Urinary bladder (tissue), 4 donors: Measurements from ENCODE around the gene UBE2QL1. TPM values are rescaled to one million over a fixed set of nuclear protein-coding genes. Genes with fewer than 3 reads are reported as not detected.
"Not testable (repeated sequence)": the region's sequence is repeated elsewhere in the genome, so short reads cannot be mapped to it uniquely, and the experiment has no call there.

Source experiments
- DNase-seq: peaks from one replicate; pipeline ENCODE4 v3.0.0-alpha.2; 2015; ENCODE audit errors: extremely low spot score
- H3K27ac ChIP-seq: one replicate; pipeline ENCODE4 v1.5.1; 2013; ENCODE audit warnings: low read depth, mild to moderate bottlenecking, moderate library complexity
- H3K36me3 ChIP-seq: one replicate; pipeline ENCODE4 v1.6.1; 2013; ENCODE audit warnings: mild to moderate bottlenecking, moderate library complexity; ENCODE audit not compliant: insufficient read depth
- H3K4me1 ChIP-seq: one replicate; pipeline ENCODE4 v1.6.1; 2013; ENCODE audit warnings: mild to moderate bottlenecking, moderate library complexity; ENCODE audit not compliant: insufficient read depth
- H3K4me3 ChIP-seq: one replicate; pipeline ENCODE4 v1.5.1; 2013; ENCODE audit warnings: low read depth, low read length
- WGBS: extraction: QIAGEN DNeasy Blood & Tissue Kit; methylation state at CpG from one replicate; pipeline ENCODE4 v1.1.7; 2013; 5-methylcytosine and 5-hydroxymethylcytosine counted together
- polyA plus RNA-seq: library from polyadenylated mRNA; stranded (reverse); fragments of 200-250 nt; gene quantifications from one replicate; pipeline ENCODE4 v1.2.3, GENCODE V29; 2013
- total RNA-seq: library from RNA; depleted of rRNA; stranded (reverse); fragments of >200 nt; gene quantifications from one replicate; pipeline ENCODE4 v1.2.3, GENCODE V29; 2014
- donor health status: healthy with polysubstance abuse.
- donor health status: healthy.

The UBE2QL1 gene
- total and polyA plus RNA-seq, 2 donors: 0.46 to 0.48 TPM

- 93% methylated on average over 4 of the region's 4 CpGs for WGBS
- DNase-seq: no peak
- Histone ChIP-seq H3K4me3 (no peak overlapping the region), H3K36me3 (no peaks in the 10 kb centered on the region), H3K27ac (no peak overlapping the region), H3K4me1 (no peaks in the 10 kb centered on the region)
Observed at GRCh38 chr5:6510973-6511372, 62.3 kb downstream of the UBE2QL1 start.

- not testable (repeated sequence) for H3K36me3 ChIP-seq, DNase-seq, H3K4me3 ChIP-seq, H3K27ac ChIP-seq, H3K4me1 ChIP-seq
- WGBS: 49% methylated on average over 5 of the region's 5 CpGs
Observed at GRCh38 chr5:6515812-6516211, 67.2 kb downstream of the UBE2QL1 start.

- WGBS: 48% methylated on average over 4 of the region's 4 CpGs
- Histone ChIP-seq H3K4me3 (no peak overlapping the region), H3K36me3 (no peaks in the 10 kb centered on the region), H3K27ac (no peak overlapping the region), H3K4me1 (no peaks in the 10 kb centered on the region)
- DNase-seq: no peak
Observed at GRCh38 chr5:6516823-6517222, 68.2 kb downstream of the UBE2QL1 start.

- no peaks in the 10 kb centered on the region for H3K4me1 ChIP-seq
- H3K36me3 ChIP-seq: no peaks in the 10 kb centered on the region
- 62% methylated on average over 6 of the region's 6 CpGs for WGBS
- no peak overlapping the region for H3K4me3 ChIP-seq
- no peak for DNase-seq
- no peak overlapping the region for H3K27ac ChIP-seq
Observed at GRCh38 chr5:6517510-6517909, 68.9 kb downstream of the UBE2QL1 start.

GRCh38 chr5:6518298-6519057 lies 69.8 kb downstream of the UBE2QL1 start:
- Histone ChIP-seq H3K36me3 (no peaks in the 10 kb centered on the region), H3K27ac (no peak overlapping the region), H3K4me3 (no peak overlapping the region), H3K4me1 (no peaks in the 10 kb centered on the region)
- WGBS: 75% methylated on average over 9 of the region's 9 CpGs
- no peak for DNase-seq

- no peaks in the 10 kb centered on the region for H3K36me3 ChIP-seq
- H3K4me1 ChIP-seq: no peaks in the 10 kb centered on the region
- 91% methylated on average over 5 of the region's 5 CpGs for WGBS
- no peak overlapping the region for H3K4me3 ChIP-seq
- no peak for DNase-seq
- H3K27ac ChIP-seq: no peak overlapping the region
Observed at GRCh38 chr5:6520201-6520600, 71.5 kb downstream of the UBE2QL1 start.

- DNase-seq: no peak
- WGBS: 84% methylated on average over 16 of the region's 16 CpGs
- no peaks in the 10 kb centered on the region for H3K36me3 ChIP-seq
- no peaks in the 10 kb centered on the region for H3K4me1 ChIP-seq
- no peak overlapping the region for H3K4me3 ChIP-seq
- H3K27ac ChIP-seq: no peak overlapping the region
Observed at GRCh38 chr5:6522331-6522730, 73.7 kb downstream of the UBE2QL1 start.

GRCh38 chr5:6522923-6523322 lies 74.3 kb downstream of the UBE2QL1 start:
- Histone ChIP-seq H3K27ac (no peak overlapping the region), H3K4me3 (no peak overlapping the region), H3K4me1 (no peaks in the 10 kb centered on the region), H3K36me3 (no peaks in the 10 kb centered on the region)
- WGBS: 70% methylated on average over 9 of the region's 9 CpGs
- DNase-seq: no peak

GRCh38 chr5:6525422-6525821 lies 76.8 kb downstream of the UBE2QL1 start:
- no peaks in the 10 kb centered on the region for H3K4me1 ChIP-seq
- 89% methylated on average over 4 of the region's 4 CpGs for WGBS

GRCh38 chr5:6525910-6526309 lies 77.3 kb downstream of the UBE2QL1 start:
- DNase-seq: no peak
- 62% methylated on average over 9 of the region's 9 CpGs for WGBS
- no peaks in the 10 kb centered on the region for H3K36me3 ChIP-seq
- no peaks in the 10 kb centered on the region for H3K4me1 ChIP-seq
- H3K4me3 ChIP-seq: no peak overlapping the region
- no peak overlapping the region for H3K27ac ChIP-seq

More at GRCh38 chr5:6525422-6525821, 76.8 kb downstream of the UBE2QL1 start:
- no peak for DNase-seq
- H3K36me3 ChIP-seq: no peaks in the 10 kb centered on the region
- H3K27ac ChIP-seq: no peak overlapping the region
- no peak overlapping the region for H3K4me3 ChIP-seq

- H3K4me1 ChIP-seq: no peaks in the 10 kb centered on the region
- no peaks in the 10 kb centered on the region for H3K36me3 ChIP-seq
- 77% methylated on average over 12 of the region's 12 CpGs for WGBS
- H3K27ac ChIP-seq: no peak overlapping the region
- DNase-seq: no peak
- no peak overlapping the region for H3K4me3 ChIP-seq
Observed at GRCh38 chr5:6527749-6528455, 79.2 kb downstream of the UBE2QL1 start.

GRCh38 chr5:6535594-6535993 lies 86.9 kb downstream of the UBE2QL1 start:
- Histone ChIP-seq H3K36me3 (no peaks in the 10 kb centered on the region), H3K4me3 (no peak overlapping the region), H3K27ac (no peak overlapping the region), H3K4me1 (no peaks in the 10 kb centered on the region)
- WGBS: 77% methylated on average over 2 of the region's 2 CpGs
- DNase-seq: no peak

- Histone ChIP-seq H3K4me3 (no peak overlapping the region), H3K36me3 (no peaks in the 10 kb centered on the region), H3K4me1 (no peaks in the 10 kb centered on the region), H3K27ac (no peak overlapping the region)
- 98% methylated on average over 1 of the region's 1 CpG for WGBS
- DNase-seq: no peak
Observed at GRCh38 chr5:6539060-6539459, 90.4 kb downstream of the UBE2QL1 start.

- Histone ChIP-seq H3K4me3 (no peak overlapping the region), H3K4me1 (no peaks in the 10 kb centered on the region), H3K27ac (no peak overlapping the region), H3K36me3 (no peaks in the 10 kb centered on the region)
- no peak for DNase-seq
- WGBS: 62% methylated on average over 6 of the region's 6 CpGs
Observed at GRCh38 chr5:6540111-6540827, 91.6 kb downstream of the UBE2QL1 start.
